NB4 (cell line): ENCODE results near the gene C4orf54.

Experiments used
- DNase-seq: peaks from one replicate; pipeline ENCODE4 v3.0.0; 2010; ENCODE audit warnings: low read depth
- H3K4me3 ChIP-seq: one replicate; pipeline ENCODE4 v1.5.1; 2011; ENCODE audit warnings: mild to moderate bottlenecking, low read depth, low read length, moderate library complexity
- CTCF ChIP-seq: IDR thresholded peaks from one replicate; pipeline ENCODE4 v1.5.1; 2012; ENCODE audit warnings: low read depth, low read length
- MAX ChIP-seq: IDR thresholded peaks from 2 replicates; pipeline ENCODE4 v1.6.1; 2011; ENCODE audit warnings: low read depth, low read length
- MYC ChIP-seq: IDR thresholded peaks from 2 replicates; pipeline ENCODE4 v1.6.1; 2011; ENCODE audit warnings: low read depth, low read length
- POLR2A ChIP-seq: IDR thresholded peaks from 2 replicates; pipeline ENCODE4 v1.6.1; 2011; ENCODE audit warnings: mild to moderate bottlenecking; ENCODE audit not compliant: insufficient read length; ENCODE audit errors: extremely low read depth

Gene C4orf54

DNA sequence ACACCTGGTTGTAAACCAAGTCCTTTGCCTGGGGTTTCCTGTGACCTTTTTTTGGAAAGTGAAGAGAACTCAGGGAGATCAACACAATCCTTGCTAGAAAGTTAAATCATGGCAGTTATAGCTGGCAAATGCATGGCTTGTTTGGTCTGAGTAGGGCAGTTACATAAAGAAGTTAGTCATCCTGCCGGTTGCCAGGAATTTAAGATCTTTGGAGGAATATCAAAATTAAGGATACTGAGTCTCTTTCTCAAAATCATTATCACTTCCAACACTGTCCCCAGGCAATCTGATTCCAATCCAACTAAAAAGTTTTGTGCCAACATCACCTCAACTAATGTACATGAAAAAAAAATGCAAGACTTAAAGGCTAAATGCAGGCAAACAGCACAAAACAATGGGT lies 40.3 kb downstream of the C4orf54 start:
- DNase-seq: no peak
- H3K4me3 ChIP-seq: no peak overlapping the region
- TF ChIP-seq POLR2A (no peak), MYC (no peak), MAX (no peak), CTCF (no peak)

- TF ChIP-seq MYC (no peak), POLR2A (no peak), MAX (no peak), CTCF (no peak)
- DNase-seq: no peak
- H3K4me3 ChIP-seq: no peak overlapping the region
Measured at GRCh38 chr4:99615170-99615820, 42.3 kb downstream of the C4orf54 start.

GRCh38 chr4:99614491-99614890 lies 43.1 kb downstream of the C4orf54 start:
- no peak for DNase-seq
- TF ChIP-seq MAX (no peak), MYC (no peak), POLR2A (no peak), CTCF (no peak)
- H3K4me3 ChIP-seq: no peak overlapping the region

GRCh38 chr4:99612704-99613103 lies 44.9 kb downstream of the C4orf54 start:
- no peak for DNase-seq
- no peak for TF ChIP-seq CTCF
- TF ChIP-seq MYC: no peak
- no peak for TF ChIP-seq POLR2A
- TF ChIP-seq MAX: no peak
- no peak overlapping the region for H3K4me3 ChIP-seq

DNA sequence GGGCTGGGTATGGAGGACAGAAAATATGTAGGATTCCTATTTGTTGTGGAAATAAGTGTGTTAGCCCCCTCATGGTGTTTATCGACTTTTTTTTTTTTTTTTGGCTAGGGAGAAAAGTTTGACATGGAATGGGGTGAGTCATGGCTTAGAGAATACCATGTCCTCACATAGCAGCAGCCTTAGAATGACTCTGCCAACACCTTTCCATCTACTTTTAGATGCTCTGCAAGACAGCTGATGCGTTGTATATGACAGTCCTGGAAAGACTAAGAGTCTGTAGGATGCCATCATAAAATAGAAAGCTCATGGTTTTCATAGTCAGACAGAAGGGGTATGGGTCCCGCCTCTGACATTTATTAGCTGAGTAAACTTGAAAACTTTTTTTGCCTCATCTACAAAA lies 45.3 kb downstream of the C4orf54 start:
- TF ChIP-seq POLR2A: no peak
- DNase-seq: no peak
- H3K4me3 ChIP-seq: no peak overlapping the region

DNA sequence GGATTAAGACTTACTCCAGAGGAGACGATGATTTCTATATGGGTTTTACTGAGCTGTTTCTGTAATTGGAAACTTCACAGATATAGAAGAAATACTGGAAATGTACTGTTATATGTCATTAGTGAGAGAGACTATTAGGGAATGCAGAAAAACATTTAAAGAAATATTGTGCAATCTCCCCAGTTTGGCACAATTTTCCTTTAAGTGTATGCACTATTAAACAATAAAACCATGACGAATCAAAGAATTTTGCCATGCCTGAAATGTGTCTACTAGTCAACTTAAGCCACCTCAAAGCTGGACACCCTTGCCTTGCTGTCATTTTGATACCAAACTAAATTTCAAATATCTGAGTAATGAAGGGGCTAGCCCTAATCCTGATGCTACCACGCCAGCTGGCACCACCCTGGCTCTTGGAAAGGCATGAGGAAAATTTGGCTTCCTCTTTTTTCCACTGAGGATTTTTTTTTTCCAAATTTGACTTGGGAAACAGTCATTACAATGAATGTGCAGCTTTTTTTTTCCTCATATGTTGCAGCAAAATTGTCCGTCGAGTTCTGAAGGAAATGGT lies 46.9 kb downstream of the C4orf54 start:
- DNase-seq: no peak
- no peak overlapping the region for H3K4me3 ChIP-seq
- no peak for TF ChIP-seq MYC
- no peak for TF ChIP-seq CTCF
- no peak for TF ChIP-seq POLR2A
- no peak for TF ChIP-seq MAX
